ENCODE measurements around the gene HDLBP.

GRCh38 chr2:241227594-241227993 is 87.9 kb downstream of the HDLBP start:
- no peak for TF ChIP-seq ZNF565 (CRISPR knock-in tag; conservative IDR thresholded peaks at IDR 0.05; ENCODE audit: low read depth)
- no peak for TF ChIP-seq CREB5 (CRISPR knock-in tag; IDR thresholded peaks at IDR 0.05; ENCODE audit: low read depth)
- TF ChIP-seq ISL1 (CRISPR knock-in tag; IDR thresholded peaks at IDR 0.05): no peak
- no peak for TF ChIP-seq GLIS3 (CRISPR knock-in tag; IDR thresholded peaks at IDR 0.05)
- no peak for TF ChIP-seq TCF4 (CRISPR knock-in tag; IDR thresholded peaks at IDR 0.05; ENCODE audit: borderline replicate concordance)
- TF ChIP-seq ARNTL (CRISPR knock-in tag; IDR thresholded peaks at IDR 0.05; ENCODE audit: borderline replicate concordance, low read depth): no peak
- no peak for TF ChIP-seq POU6F1 (CRISPR knock-in tag; IDR thresholded peaks at IDR 0.05; ENCODE audit: borderline replicate concordance, low read depth)
- TF ChIP-seq PATZ1 (CRISPR knock-in tag; IDR thresholded peaks at IDR 0.05; ENCODE audit: borderline replicate concordance): no peak
- TF ChIP-seq CSRNP3 (CRISPR knock-in tag; IDR thresholded peaks at IDR 0.05): no peak
- no peak for TF ChIP-seq CSDC2 (CRISPR knock-in tag; IDR thresholded peaks at IDR 0.05)
- TF ChIP-seq ZFP30 (CRISPR knock-in tag; IDR thresholded peaks at IDR 0.05): no peak
- TF ChIP-seq ESRRG (CRISPR knock-in tag; IDR thresholded peaks at IDR 0.05): no peak
- TF ChIP-seq TOX (CRISPR knock-in tag; IDR thresholded peaks at IDR 0.05; ENCODE audit: borderline replicate concordance): no peak
